Prostate gland (tissue), 2 donors: Measurements from ENCODE around the gene PSMB9. TPM values are rescaled to one million over a fixed set of nuclear protein-coding genes. Genes with fewer than 3 reads are reported as not detected.

Experiments used
- DNase-seq: peaks from one replicate; pipeline ENCODE4 v3.0.0-alpha.2; 2019; ENCODE audit warnings: low spot score
- H3K27ac ChIP-seq, 2 donors: fragments of 200-600 bp; sonication (generic); 2 replicates each; pipeline ENCODE4 v1.5.1; 2017 to 2019
- H3K27me3 ChIP-seq: fragments of 200-600 bp; sonication (generic); replicated peaks from 2 replicates; pipeline ENCODE4 v1.5.1; 2019; ENCODE audit not compliant: insufficient read depth
- H3K36me3 ChIP-seq, 2 donors: fragments of 200-600 bp; sonication (generic); 1 replicate in 1 of 2; 2 replicates in 1 of 2; pipeline versions ENCODE4 v1.5.1 to v1.8.1; 2017 to 2019
- H3K4me1 ChIP-seq: fragments of 200-600 bp; sonication (generic); replicated peaks from 2 replicates; pipeline ENCODE4 v1.5.1; 2019
- H3K4me3 ChIP-seq, 2 donors: fragments of 200-600 bp; sonication (generic); 2 replicates each; pipeline ENCODE4 v1.5.1; 2017 to 2019
- H3K9me3 ChIP-seq: fragments of 200-600 bp; sonication (generic); 2 replicates; pipeline ENCODE4 v1.5.1; 2017
- CTCF ChIP-seq, 4 experiments: fragments of 200-600 bp in 2 of 4; fragments of 450-650 bp in 2 of 4; sonication (generic) in 2 of 4; IDR thresholded peaks; 1 replicate in 3 of 4; 2 replicates in 1 of 4; pipeline ENCODE4 v1.5.1; 2016 to 2019; ENCODE audit warnings: antibody characterized with exemption in 4 of 4, mild to moderate bottlenecking in 2 of 4, moderate library complexity in 2 of 4
- POLR2A ChIP-seq: fragments of 450-650 bp; IDR thresholded peaks from one replicate; pipeline ENCODE4 v1.6.1; 2016; ENCODE audit warnings: antibody characterized with exemption, mild to moderate bottlenecking
- POLR2AphosphoS5 ChIP-seq: sonication (generic); formaldehyde crosslinking; IDR thresholded peaks from one replicate; pipeline ENCODE4 v1.6.1; 2017; ENCODE audit warnings: antibody characterized with exemption
- WGBS: methylation state at CpG from one replicate; pipeline ENCODE4 v1.1.5; 2018; 5-methylcytosine and 5-hydroxymethylcytosine counted together
- intact Hi-C: fragments of 100-400 bp; cut with DNase I; formaldehyde crosslinking; loops from one replicate; pipeline ENCODE4 v1.14.2; 2022
- total RNA-seq, 2 donors: library from RNA; depleted of rRNA; stranded (reverse); fragments of >200 nt; gene quantifications; one replicate each; pipeline ENCODE4 v1.1.0, GENCODE V29; 2016

PSMB9 gene
- total RNA-seq, 2 donors from 2014 or later: 22.4 to 27.7 TPM

- peak overlapping the region; percentile 89 to 97 for H3K4me3 ChIP-seq
- TF ChIP-seq POLR2AphosphoS5 (no peak), CTCF (IDR thresholded peaks at IDR 0.05) (no peak), POLR2A (no peak)
- H3K9me3 ChIP-seq: no peaks in the 10 kb centered on the region
- H3K27ac ChIP-seq: peak overlapping the region; percentile 99
- peaks cover 0 to 7% of the 10 kb centered on the region in 2 donors for H3K36me3 ChIP-seq
- no peaks in the 10 kb centered on the region for H3K27me3 ChIP-seq
- DNase-seq: peak; percentile 53
- peaks cover 10% of the 10 kb centered on the region for H3K4me1 ChIP-seq
- intact Hi-C loops: loop anchor here (1.0 kb wide), 1 partner anchor 15 kb away; the partner anchor contains the start of gene TAP2
- WGBS: under 1% methylated on average over 39 of the region's 41 CpGs
Observed at GRCh38 chr6:32852844-32853540, 1.0 kb upstream of the PSMB9 start.

- H3K27me3 ChIP-seq: no peaks in the 10 kb centered on the region
- H3K4me1 ChIP-seq: peaks cover 10% of the 10 kb centered on the region
- 16% methylated on average over 24 of the region's 24 CpGs for WGBS
- TF ChIP-seq CTCF (IDR thresholded peaks at IDR 0.05) (no peak), POLR2AphosphoS5 (no peak), POLR2A (no peak)
- H3K4me3 ChIP-seq: peak overlapping the region; percentile 89 to 97
- peak overlapping the region; percentile 99 for H3K27ac ChIP-seq
- DNase-seq: peak; percentile 43
- no peaks in the 10 kb centered on the region for H3K9me3 ChIP-seq
- intact Hi-C loops: no loop called here
- H3K36me3 ChIP-seq: no peaks in the 10 kb centered on the region
Observed at GRCh38 chr6:32854376-32855178, 585 bp downstream of the PSMB9 start.

- no peaks in the 10 kb centered on the region for H3K27me3 ChIP-seq
- H3K27ac ChIP-seq: peak overlapping the region in 1 of 2 donors; percentile 99
- DNase-seq: no peak
- H3K4me3 ChIP-seq: no peak overlapping the region
- intact Hi-C loops: no loop called here
- H3K9me3 ChIP-seq: no peaks in the 10 kb centered on the region
- peaks cover 10% of the 10 kb centered on the region for H3K4me1 ChIP-seq
- TF ChIP-seq POLR2A (no peak), CTCF (IDR thresholded peaks at IDR 0.05) (no peak), POLR2AphosphoS5 (no peak)
- WGBS: 78% methylated on average over 8 of the region's 8 CpGs
- no peaks in the 10 kb centered on the region for H3K36me3 ChIP-seq
Observed at GRCh38 chr6:32855467-32856174, 1.6 kb downstream of the PSMB9 start.

- TF ChIP-seq POLR2A (no peak), POLR2AphosphoS5 (no peak), CTCF (IDR thresholded peaks at IDR 0.05) (no peak)
- H3K4me1 ChIP-seq: peaks cover 5% of the 10 kb centered on the region
- H3K27me3 ChIP-seq: no peaks in the 10 kb centered on the region
- no peak overlapping the region for H3K4me3 ChIP-seq
- no peaks in the 10 kb centered on the region for H3K9me3 ChIP-seq
- H3K27ac ChIP-seq: no peak overlapping the region
- no peaks in the 10 kb centered on the region for H3K36me3 ChIP-seq
- no peak for DNase-seq
- intact Hi-C loops: no loop called here
- 89% methylated on average over 14 of the region's 14 CpGs for WGBS
Observed at GRCh38 chr6:32857156-32857891, 3.3 kb downstream of the PSMB9 start.
